ENCODE measurements around the gene BBLN.
A peak's percentile ranks its signal among the peaks of the same experiment; 100 is the strongest.
"Not testable (repeated sequence)": the region's sequence is repeated elsewhere in the genome, so short reads cannot be mapped to it uniquely, and the experiment has no call there.

The BBLN gene

DNA sequence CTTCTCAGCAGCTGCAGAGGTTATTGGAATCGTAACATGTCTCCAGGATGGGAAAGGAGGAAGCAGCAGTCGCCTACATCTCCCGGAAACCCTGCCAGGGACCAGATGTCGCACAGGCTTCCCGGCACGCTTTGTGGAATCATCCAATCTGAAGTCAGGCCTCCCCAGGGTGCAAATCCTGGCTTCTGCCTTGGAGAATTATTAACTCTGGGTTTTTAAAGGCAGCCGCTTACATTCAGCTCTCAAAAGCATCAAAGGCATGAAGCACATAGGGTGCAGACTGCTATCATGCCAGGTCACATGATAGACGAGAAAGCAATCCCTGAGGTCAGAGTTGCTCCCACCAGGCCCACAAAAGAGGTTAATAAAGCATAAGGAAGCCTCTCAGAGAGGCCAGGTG is 27.9 kb upstream of the BBLN start:
- not testable (repeated sequence) for H3K4me3 Mint-ChIP-seq, H3K36me3 Mint-ChIP-seq, ATAC-seq, H3K9me3 Mint-ChIP-seq, H3K27ac Mint-ChIP-seq
- H3K4me1 Mint-ChIP-seq, result peaks cover 22% of the 10 kb centered on the region
- peaks cover 43% of the 10 kb centered on the region for H3K27me3 Mint-ChIP-seq

DNA sequence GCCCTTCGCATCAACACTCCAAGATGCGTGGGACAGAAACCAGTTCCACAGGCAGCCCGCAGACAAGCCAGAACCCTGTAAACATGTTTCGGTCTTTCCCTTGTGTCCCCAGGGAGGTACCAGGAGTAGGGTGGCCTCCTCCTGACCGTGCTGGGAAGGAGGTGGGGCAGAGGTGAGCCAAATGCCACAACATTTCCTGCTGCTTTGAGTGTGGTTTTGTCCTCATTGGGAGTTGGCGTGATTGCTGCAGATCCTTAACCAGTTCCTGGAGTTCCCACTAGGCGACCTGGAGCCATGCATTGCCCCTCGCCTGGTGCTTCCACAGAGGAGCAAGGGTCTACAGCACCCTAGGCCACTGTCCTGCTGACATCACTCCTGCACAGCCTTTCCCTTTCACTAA is 24.5 kb upstream of the BBLN start:
- H3K4me1 Mint-ChIP-seq, result peaks cover 10% of the 10 kb centered on the region
- not testable (repeated sequence) for H3K27ac Mint-ChIP-seq, H3K36me3 Mint-ChIP-seq, H3K9me3 Mint-ChIP-seq, ATAC-seq, H3K4me3 Mint-ChIP-seq
- peaks cover 48% of the 10 kb centered on the region for H3K27me3 Mint-ChIP-seq

DNA sequence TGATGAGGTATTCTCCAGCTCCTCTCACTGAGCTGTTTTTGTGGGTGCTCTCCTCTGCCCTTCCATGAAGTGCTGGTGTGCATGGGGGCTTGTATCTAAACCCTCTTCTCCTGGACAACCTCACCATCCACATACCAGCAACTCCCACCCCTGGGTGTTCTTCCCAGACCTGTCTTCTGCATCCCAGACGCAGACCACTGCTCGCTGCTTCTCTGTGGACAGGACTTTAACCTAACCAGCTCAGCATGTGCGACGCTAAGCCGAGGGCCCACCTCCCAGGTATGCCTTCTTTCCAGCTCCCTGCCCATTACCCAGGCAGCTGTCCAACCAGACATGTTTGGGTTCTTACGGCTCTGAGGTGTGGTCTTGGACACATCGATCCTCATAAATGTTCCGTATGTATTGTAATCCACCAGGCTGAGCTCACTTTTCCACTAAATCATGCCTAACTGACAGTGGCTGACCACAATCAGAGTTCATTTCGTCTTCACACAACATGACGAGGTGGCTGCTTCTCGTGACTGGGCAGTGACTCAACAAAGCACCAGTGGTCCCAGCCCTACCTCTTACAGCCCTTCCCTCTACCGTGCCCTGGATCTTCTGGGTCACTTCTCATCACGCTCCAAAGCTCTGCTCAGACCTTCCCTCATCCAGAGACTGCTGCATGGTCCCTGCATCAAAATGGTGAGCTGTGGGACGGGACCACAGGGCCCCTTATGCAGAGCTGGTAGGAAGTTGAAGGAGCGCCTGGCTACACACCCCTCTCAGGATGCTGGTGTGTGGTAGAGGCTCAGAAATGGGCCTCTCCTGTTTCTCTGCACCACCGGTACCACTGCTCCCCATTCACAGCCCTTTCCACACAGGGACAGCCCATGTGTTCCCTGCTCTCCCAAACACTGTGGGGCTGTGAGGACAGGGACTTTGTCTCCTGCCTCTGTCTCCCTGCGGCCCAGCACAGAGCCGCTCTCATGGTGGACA is 23.0 kb upstream of the BBLN start:
- H3K4me3 Mint-ChIP-seq, result no peak overlapping the region
- no peak overlapping the region for H3K27ac Mint-ChIP-seq
- peaks cover 10% of the 10 kb centered on the region for H3K4me1 Mint-ChIP-seq
- H3K9me3 Mint-ChIP-seq, result no peaks in the 10 kb centered on the region
- peaks cover 53% of the 10 kb centered on the region for H3K27me3 Mint-ChIP-seq
- H3K36me3 Mint-ChIP-seq, result no peaks in the 10 kb centered on the region
- ATAC-seq, result no peak

GRCh38 chr9:128138001-128138400 is 22.1 kb upstream of the BBLN start:
- Mint-ChIP-seq H3K27ac (no peak overlapping the region), H3K27me3 (peaks cover 49% of the 10 kb centered on the region), H3K4me3 (no peak overlapping the region), H3K9me3 (no peaks in the 10 kb centered on the region), H3K36me3 (no peaks in the 10 kb centered on the region), H3K4me1 (peaks cover 10% of the 10 kb centered on the region)
- ATAC-seq, result no peak

- no peak for ATAC-seq
- H3K27ac Mint-ChIP-seq, result no peak overlapping the region
- no peaks in the 10 kb centered on the region for H3K36me3 Mint-ChIP-seq
- H3K27me3 Mint-ChIP-seq, result peaks cover 42% of the 10 kb centered on the region
- H3K4me1 Mint-ChIP-seq, result peaks cover 17% of the 10 kb centered on the region
- no peak overlapping the region for H3K4me3 Mint-ChIP-seq
- H3K9me3 Mint-ChIP-seq, result no peaks in the 10 kb centered on the region
Measured at GRCh38 chr9:128139621-128140020, 20.4 kb upstream of the BBLN start.

GRCh38 chr9:128141604-128142003 is 18.5 kb upstream of the BBLN start:
- ATAC-seq, result no peak

DNA sequence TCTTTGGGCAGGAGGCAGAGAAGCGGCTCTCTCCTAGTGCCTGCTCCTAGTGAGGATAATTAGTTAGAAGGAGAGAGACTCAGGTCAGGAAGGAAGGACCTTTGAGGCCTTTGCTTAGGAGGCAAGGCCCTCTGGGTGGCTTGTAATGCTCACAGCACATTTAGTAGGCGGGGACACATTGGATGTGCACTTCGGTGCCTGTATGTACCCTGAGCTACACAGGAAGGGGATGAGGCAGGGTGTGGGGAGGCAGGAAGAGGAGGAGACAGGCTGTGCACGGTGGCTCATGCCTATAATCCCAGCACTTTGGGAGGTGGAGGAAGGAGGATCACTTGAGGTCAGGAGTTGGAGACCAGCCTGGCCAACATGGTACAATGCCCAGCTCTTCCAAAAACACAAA is 18.0 kb upstream of the BBLN start:
- ATAC-seq, result no peak
- no peaks in the 10 kb centered on the region for H3K36me3 Mint-ChIP-seq
- peaks cover 23% of the 10 kb centered on the region for H3K27me3 Mint-ChIP-seq
- H3K4me3 Mint-ChIP-seq, result no peak overlapping the region
- no peaks in the 10 kb centered on the region for H3K9me3 Mint-ChIP-seq
- no peak overlapping the region for H3K27ac Mint-ChIP-seq
- peaks cover 6% of the 10 kb centered on the region for H3K4me1 Mint-ChIP-seq

More at GRCh38 chr9:128141604-128142003, 18.5 kb upstream of the BBLN start:
- H3K9me3 Mint-ChIP-seq, result no peaks in the 10 kb centered on the region
- H3K27ac Mint-ChIP-seq, result no peak overlapping the region
- peaks cover 26% of the 10 kb centered on the region for H3K27me3 Mint-ChIP-seq
- H3K4me3 Mint-ChIP-seq, result no peak overlapping the region
- H3K4me1 Mint-ChIP-seq, result peaks cover 6% of the 10 kb centered on the region
- no peaks in the 10 kb centered on the region for H3K36me3 Mint-ChIP-seq

- no peaks in the 10 kb centered on the region for H3K36me3 Mint-ChIP-seq
- H3K4me3 Mint-ChIP-seq, result no peak overlapping the region
- H3K4me1 Mint-ChIP-seq, result peaks cover 6% of the 10 kb centered on the region
- peaks cover 17% of the 10 kb centered on the region for H3K27me3 Mint-ChIP-seq
- ATAC-seq, result no peak
- H3K9me3 Mint-ChIP-seq, result no peaks in the 10 kb centered on the region
- no peak overlapping the region for H3K27ac Mint-ChIP-seq
Measured at GRCh38 chr9:128142596-128142995, 17.5 kb upstream of the BBLN start.

GRCh38 chr9:128143525-128144238 is 16.4 kb upstream of the BBLN start:
- peaks cover 17% of the 10 kb centered on the region for H3K27me3 Mint-ChIP-seq
- no peaks in the 10 kb centered on the region for H3K36me3 Mint-ChIP-seq
- H3K27ac Mint-ChIP-seq, result no peak overlapping the region
- H3K4me1 Mint-ChIP-seq, result peaks cover 6% of the 10 kb centered on the region
- no peak overlapping the region for H3K4me3 Mint-ChIP-seq
- no peaks in the 10 kb centered on the region for H3K9me3 Mint-ChIP-seq
- ATAC-seq, result no peak

DNA sequence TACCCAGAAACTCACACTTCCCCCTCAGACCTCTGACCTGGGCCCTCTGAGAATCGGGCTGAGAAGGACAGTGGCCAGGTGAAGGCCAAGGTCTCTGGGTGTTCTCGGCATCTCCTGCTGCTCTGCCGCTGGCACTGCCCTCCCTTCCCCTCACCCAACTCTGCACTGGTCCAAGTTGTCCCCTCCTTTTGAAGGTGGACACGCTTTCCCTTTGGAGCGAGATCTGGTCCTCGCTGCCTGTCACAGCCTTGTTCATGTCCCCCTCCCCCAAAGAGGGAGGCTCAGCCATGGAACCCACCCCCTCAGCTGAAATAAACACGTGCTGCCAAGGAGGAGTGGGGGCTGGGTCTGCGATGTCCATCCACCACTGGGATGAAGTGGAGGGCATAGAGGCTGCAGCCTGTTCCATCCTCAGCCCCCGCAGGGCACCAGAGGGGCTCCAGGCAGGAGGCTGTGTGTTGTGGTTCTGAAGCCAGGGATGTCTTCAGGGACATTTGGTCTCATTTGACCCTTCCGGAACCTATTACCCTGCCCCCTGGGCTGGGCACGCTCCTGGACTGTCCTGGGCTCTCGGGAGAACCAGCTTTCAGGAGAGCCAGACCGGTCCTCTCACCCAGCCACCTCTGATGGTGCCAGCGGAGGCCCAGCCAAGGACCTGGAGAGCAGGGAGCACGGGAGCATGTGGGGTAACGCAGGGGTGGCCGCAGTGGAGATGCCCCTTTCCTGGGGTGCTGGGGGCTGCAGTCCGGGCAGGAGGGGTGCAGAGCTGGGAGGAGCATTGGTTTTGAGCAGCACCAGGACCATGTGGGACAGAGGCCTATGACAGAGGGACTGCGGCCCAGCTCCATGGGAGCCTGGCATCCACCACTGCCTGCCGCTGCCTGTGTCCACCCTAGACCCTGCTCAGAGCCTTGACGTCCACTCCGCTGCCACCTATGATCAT is 15.6 kb upstream of the BBLN start:
- Mint-ChIP-seq H3K4me1 (peaks cover 6% of the 10 kb centered on the region), H3K36me3 (no peaks in the 10 kb centered on the region), H3K27me3 (peaks cover 17% of the 10 kb centered on the region)

DNA sequence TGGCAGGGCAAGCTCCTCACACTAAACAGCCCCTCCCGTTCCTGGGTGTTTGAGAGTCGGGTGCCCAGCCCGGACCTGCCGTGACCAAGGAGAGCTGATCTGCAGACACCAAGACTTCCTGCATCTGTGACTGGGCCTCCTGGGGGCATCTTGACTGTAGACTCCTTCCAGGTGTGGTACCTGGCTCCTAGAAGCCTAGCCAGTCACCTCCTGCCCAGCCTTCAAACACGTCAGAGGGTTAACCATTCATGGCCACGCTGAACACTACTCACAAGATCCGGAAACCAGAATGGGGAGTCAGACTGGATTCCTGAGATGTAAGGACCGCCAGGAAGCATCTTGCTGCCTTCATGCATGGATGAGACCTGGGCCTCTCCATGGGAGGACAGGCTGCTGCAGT is 14.5 kb upstream of the BBLN start:
- Mint-ChIP-seq H3K36me3 (no peaks in the 10 kb centered on the region), H3K4me1 (peaks cover 6% of the 10 kb centered on the region), H3K27ac (no peak overlapping the region), H3K27me3 (peaks cover 20% of the 10 kb centered on the region), H3K4me3 (no peak overlapping the region), H3K9me3 (no peaks in the 10 kb centered on the region)
- ATAC-seq, result no peak

More for the DNA sequence above, 15.6 kb upstream of the BBLN start:
- Mint-ChIP-seq H3K27ac (no peak overlapping the region), H3K9me3 (no peaks in the 10 kb centered on the region), H3K4me3 (no peak overlapping the region)
- peak; percentile 17 for ATAC-seq

- no peak overlapping the region for H3K4me3 Mint-ChIP-seq
- no peak overlapping the region for H3K27ac Mint-ChIP-seq
- H3K36me3 Mint-ChIP-seq, result no peaks in the 10 kb centered on the region
- H3K27me3 Mint-ChIP-seq, result peaks cover 24% of the 10 kb centered on the region
- H3K9me3 Mint-ChIP-seq, result no peaks in the 10 kb centered on the region
- H3K4me1 Mint-ChIP-seq, result peaks cover 10% of the 10 kb centered on the region
- ATAC-seq, result no peak
Measured at GRCh38 chr9:128145951-128146351, 14.1 kb upstream of the BBLN start.

GRCh38 chr9:128146591-128147120 is 13.4 kb upstream of the BBLN start:
- Mint-ChIP-seq H3K4me1 (peaks cover 11% of the 10 kb centered on the region), H3K36me3 (no peaks in the 10 kb centered on the region), H3K9me3 (no peaks in the 10 kb centered on the region), H3K27me3 (peaks cover 29% of the 10 kb centered on the region), H3K4me3 (no peak overlapping the region), H3K27ac (no peak overlapping the region)
- no peak for ATAC-seq

DNA sequence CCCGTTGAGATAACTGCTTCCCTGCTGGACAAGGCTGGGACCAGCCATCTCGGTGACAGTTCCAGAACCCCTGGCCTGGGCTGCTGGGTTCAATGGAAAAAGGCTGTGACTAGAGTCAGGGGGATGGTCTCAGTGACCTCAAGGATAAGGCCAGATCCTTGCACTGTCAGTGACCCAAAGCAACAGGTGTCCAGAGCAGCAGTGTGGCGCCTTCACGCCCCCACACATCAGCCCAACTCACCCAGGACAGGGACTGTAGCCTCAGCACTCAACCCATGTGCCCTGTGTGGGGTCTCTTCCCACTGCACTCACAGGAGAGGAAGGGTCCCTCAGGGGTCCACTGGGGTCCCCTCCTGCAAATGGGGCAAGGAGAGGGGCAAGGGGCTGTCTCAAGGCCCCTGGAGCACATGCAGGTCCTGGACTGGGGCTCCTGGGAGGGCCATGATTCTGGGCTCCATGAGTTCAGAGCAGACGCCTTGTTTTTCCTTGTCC is 11.5 kb upstream of the BBLN start:
- Mint-ChIP-seq H3K27me3 (peaks cover 16% of the 10 kb centered on the region), H3K27ac (no peak overlapping the region), H3K36me3 (no peaks in the 10 kb centered on the region), H3K4me3 (no peak overlapping the region), H3K4me1 (peaks cover 8% of the 10 kb centered on the region), H3K9me3 (no peaks in the 10 kb centered on the region)
- no peak for ATAC-seq
